HL-60 (cell line): ENCODE results near the gene ZNF35.

Source experiments
- DNase-seq, 2 experiments: peaks; one replicate each; pipeline ENCODE4 v3.0.0-alpha.2; 2010 to 2020; ENCODE audit warnings: low read depth in 1 of 2, low spot score in 1 of 2
- H3K27ac ChIP-seq: fragments of 250-450 bp; sonication (Bioruptor Pico); replicated peaks from 2 replicates; pipeline ENCODE4 v1.5.1; 2020; ENCODE audit warnings: mild to moderate bottlenecking, moderate library complexity
- H3K27me3 ChIP-seq: fragments of 250-450 bp; sonication (Bioruptor Pico); 2 replicates; pipeline ENCODE4 v1.5.1; 2021; ENCODE audit warnings: mild to moderate bottlenecking, moderate library complexity; ENCODE audit not compliant: insufficient read depth, poor library complexity, severe bottlenecking
- H3K4me3 ChIP-seq: replicated peaks from 2 replicates; pipeline ENCODE4 v1.5.1; 2011; ENCODE audit warnings: mild to moderate bottlenecking, control low read depth, low read length; ENCODE audit not compliant: insufficient read depth
- GABPA ChIP-seq: IDR thresholded peaks from 2 replicates; pipeline ENCODE4 v1.6.1; 2012; ENCODE audit warnings: low read depth
- POLR2AphosphoS5 ChIP-seq: IDR thresholded peaks from 2 replicates; pipeline ENCODE4 v1.6.1; 2012; ENCODE audit warnings: low read depth
- SPI1 ChIP-seq: IDR thresholded peaks from 2 replicates; pipeline ENCODE4 v1.6.1; 2012; ENCODE audit warnings: low read depth, mild to moderate bottlenecking, borderline replicate concordance
- TF ChIP-seq, protein P1 (sequence below): IDR thresholded peaks from 2 replicates; pipeline ENCODE4 v1.6.1; 2012; ENCODE audit warnings: low read depth; ENCODE audit not compliant: insufficient replicate concordance
- TF ChIP-seq, protein P2 (sequence below): IDR thresholded peaks from one replicate; pipeline ENCODE4 v1.5.1; 2011; ENCODE audit warnings: low read length, control low read depth, inconsistent platforms; ENCODE audit not compliant: insufficient read depth

ZNF35 gene

DNA sequence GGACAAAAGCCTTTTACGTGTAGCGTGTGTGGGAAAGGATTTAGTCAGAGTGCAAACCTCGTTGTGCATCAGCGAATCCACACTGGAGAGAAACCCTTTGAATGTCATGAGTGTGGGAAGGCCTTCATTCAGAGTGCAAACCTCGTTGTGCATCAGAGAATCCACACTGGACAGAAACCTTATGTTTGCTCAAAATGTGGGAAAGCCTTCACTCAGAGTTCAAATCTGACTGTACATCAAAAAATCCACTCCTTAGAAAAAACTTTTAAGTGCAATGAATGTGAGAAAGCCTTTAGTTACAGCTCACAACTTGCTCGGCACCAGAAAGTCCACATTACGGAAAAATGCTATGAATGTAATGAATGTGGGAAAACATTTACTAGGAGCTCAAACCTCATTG, 10.5 kb downstream of the ZNF35 start:
- TF ChIP-seq, protein P1, sequence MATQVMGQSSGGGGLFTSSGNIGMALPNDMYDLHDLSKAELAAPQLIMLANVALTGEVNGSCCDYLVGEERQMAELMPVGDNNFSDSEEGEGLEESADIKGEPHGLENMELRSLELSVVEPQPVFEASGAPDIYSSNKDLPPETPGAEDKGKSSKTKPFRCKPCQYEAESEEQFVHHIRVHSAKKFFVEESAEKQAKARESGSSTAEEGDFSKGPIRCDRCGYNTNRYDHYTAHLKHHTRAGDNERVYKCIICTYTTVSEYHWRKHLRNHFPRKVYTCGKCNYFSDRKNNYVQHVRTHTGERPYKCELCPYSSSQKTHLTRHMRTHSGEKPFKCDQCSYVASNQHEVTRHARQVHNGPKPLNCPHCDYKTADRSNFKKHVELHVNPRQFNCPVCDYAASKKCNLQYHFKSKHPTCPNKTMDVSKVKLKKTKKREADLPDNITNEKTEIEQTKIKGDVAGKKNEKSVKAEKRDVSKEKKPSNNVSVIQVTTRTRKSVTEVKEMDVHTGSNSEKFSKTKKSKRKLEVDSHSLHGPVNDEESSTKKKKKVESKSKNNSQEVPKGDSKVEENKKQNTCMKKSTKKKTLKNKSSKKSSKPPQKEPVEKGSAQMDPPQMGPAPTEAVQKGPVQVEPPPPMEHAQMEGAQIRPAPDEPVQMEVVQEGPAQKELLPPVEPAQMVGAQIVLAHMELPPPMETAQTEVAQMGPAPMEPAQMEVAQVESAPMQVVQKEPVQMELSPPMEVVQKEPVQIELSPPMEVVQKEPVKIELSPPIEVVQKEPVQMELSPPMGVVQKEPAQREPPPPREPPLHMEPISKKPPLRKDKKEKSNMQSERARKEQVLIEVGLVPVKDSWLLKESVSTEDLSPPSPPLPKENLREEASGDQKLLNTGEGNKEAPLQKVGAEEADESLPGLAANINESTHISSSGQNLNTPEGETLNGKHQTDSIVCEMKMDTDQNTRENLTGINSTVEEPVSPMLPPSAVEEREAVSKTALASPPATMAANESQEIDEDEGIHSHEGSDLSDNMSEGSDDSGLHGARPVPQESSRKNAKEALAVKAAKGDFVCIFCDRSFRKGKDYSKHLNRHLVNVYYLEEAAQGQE, result no peak
- Histone ChIP-seq H3K4me3 (no peak overlapping the region), H3K27me3 (no peaks in the 10 kb centered on the region), H3K27ac (no peak overlapping the region)
- DNase-seq, result no peak

DNA sequence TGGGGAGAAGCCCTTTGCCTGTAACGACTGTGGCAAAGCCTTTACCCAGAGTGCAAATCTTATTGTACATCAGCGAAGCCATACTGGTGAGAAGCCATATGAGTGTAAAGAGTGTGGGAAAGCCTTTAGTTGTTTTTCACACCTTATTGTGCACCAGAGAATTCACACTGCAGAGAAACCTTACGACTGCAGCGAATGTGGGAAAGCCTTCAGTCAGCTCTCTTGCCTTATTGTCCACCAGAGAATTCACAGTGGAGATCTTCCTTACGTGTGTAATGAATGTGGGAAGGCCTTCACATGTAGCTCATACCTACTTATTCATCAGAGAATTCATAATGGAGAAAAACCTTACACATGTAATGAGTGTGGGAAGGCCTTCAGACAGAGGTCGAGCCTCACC, 10.9 kb downstream of the ZNF35 start:
- no peak for DNase-seq
- no peak overlapping the region for H3K27ac ChIP-seq
- no peak overlapping the region for H3K4me3 ChIP-seq
- no peaks in the 10 kb centered on the region for H3K27me3 ChIP-seq
- TF ChIP-seq, protein P1, result no peak
- TF ChIP-seq SPI1 (no peak), POLR2AphosphoS5 (no peak), GABPA (no peak)
- TF ChIP-seq, protein P2, sequence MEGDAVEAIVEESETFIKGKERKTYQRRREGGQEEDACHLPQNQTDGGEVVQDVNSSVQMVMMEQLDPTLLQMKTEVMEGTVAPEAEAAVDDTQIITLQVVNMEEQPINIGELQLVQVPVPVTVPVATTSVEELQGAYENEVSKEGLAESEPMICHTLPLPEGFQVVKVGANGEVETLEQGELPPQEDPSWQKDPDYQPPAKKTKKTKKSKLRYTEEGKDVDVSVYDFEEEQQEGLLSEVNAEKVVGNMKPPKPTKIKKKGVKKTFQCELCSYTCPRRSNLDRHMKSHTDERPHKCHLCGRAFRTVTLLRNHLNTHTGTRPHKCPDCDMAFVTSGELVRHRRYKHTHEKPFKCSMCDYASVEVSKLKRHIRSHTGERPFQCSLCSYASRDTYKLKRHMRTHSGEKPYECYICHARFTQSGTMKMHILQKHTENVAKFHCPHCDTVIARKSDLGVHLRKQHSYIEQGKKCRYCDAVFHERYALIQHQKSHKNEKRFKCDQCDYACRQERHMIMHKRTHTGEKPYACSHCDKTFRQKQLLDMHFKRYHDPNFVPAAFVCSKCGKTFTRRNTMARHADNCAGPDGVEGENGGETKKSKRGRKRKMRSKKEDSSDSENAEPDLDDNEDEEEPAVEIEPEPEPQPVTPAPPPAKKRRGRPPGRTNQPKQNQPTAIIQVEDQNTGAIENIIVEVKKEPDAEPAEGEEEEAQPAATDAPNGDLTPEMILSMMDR, result no peak

DNA sequence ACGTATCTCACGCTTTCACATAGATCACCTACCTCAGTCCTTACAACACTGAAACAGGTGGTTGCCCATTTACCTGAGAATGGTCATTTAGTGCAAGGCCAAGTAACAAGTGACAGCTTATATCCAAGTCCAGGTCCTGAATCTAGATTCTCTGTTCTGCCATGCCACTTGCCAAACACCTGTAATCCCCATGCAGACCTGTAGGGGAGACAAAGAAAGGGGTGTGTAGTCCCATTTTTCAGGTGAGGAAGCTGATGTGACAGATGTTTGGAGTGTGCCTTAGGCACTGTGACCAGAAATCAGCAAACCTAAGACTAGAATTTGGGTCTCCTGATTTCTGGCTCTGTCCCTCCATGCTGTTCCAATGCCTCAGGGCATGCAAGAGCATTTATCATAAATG, 12.7 kb downstream of the ZNF35 start:
- no peak for TF ChIP-seq SPI1
- TF ChIP-seq POLR2AphosphoS5, result no peak
- TF ChIP-seq, protein P2, result no peak
- TF ChIP-seq GABPA, result no peak
- TF ChIP-seq, protein P1, result no peak
- Histone ChIP-seq H3K27ac (no peak overlapping the region), H3K27me3 (no peaks in the 10 kb centered on the region), H3K4me3 (no peak overlapping the region)
- DNase-seq, result no peak

DNA sequence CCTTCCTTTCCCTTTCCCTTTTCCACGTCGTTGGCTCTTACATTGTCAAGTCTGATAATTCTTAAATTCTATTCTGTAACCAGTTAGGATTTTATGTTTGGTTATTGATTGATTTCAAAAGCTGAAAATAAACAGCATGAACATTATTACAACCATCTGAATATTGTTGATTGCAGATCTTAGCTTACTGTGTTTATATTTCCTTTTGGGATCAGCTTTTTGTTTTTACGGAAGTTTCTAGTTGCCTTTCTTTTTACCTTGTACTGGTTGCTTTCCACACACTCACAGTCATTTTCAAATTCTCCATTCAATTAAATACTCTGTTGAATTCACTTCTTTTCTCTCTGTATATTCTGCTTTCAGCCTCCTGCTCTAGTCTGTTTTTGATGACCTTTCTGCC, 16.6 kb downstream of the ZNF35 start:
- Histone ChIP-seq H3K27ac (no peak overlapping the region), H3K4me3 (no peak overlapping the region), H3K27me3 (no peaks in the 10 kb centered on the region)
- TF ChIP-seq, protein P1, result no peak
- TF ChIP-seq SPI1, result no peak
- TF ChIP-seq, protein P2, result no peak
- DNase-seq, result no peak
